Ishikawa (cell line): ENCODE results near the gene ING3.

Experiments
- CEBPB ChIP-seq: IDR thresholded peaks from 2 replicates; pipeline ENCODE4 v1.6.1; 2012
- USF1 ChIP-seq: IDR thresholded peaks from 2 replicates; pipeline ENCODE4 v1.6.1; 2012
- YY1 ChIP-seq: IDR thresholded peaks from 2 replicates; pipeline ENCODE4 v1.6.1; 2012; ENCODE audit warnings: low read depth

GRCh38 chr7:120960714-120961113 lies 10.1 kb downstream of the ING3 start:
- TF ChIP-seq USF1 (no peak), CEBPB (no peak), YY1 (no peak)
